ENCODE data around the gene CACNA1B. TPM values are rescaled to one million over a fixed set of nuclear protein-coding genes. Genes with fewer than 3 reads are reported as not detected.

CACNA1B gene
- total and polyA plus RNA-seq, 9 of the 15 experiments (the other 6 are each of a cell fraction or from before 2014, with no cell fraction given), result 0.01 to 0.04 TPM; not detected in 7

GRCh38 chr9:137893670-137894069 lies 16.1 kb downstream of the CACNA1B start:
- no peak for DNase-seq (ENCODE audit: extremely low read depth in 1 of 4, low spot score in 3 of 4)
- Histone ChIP-seq H3K9ac (ENCODE audit: insufficient read depth in 1 of 2, low read depth in 2 of 2, low read length in 2 of 2) (no peak overlapping the region), H3K79me2 (ENCODE audit: control insufficient read depth, insufficient read depth, low read length) (no peaks in the 10 kb centered on the region), H3K4me3 (no peak overlapping the region), H3K36me3 (ENCODE audit: control insufficient read depth, insufficient read depth, low read length) (no peaks in the 10 kb centered on the region), H3K9me3 (replicated peaks; ENCODE audit: control insufficient read depth, insufficient read depth, low read depth, low read length) (no peaks in the 10 kb centered on the region), H3K4me2 (ENCODE audit: insufficient read depth, low read length) (no peak overlapping the region), H3K9me1 (ENCODE audit: control insufficient read depth, insufficient read depth, low read length) (no peaks in the 10 kb centered on the region), H3K27ac (ENCODE audit: extremely low read depth, low read depth, low read length) (no peak overlapping the region), H3K4me1 (replicated peaks in 1 of 2; ENCODE audit: control insufficient read depth in 2 of 2, insufficient read depth in 2 of 2, low read length in 2 of 2) (peaks cover 0 to 4% of the 10 kb centered on the region in 2 experiments; a peak in 1 of 5 replicates), H2AFZ (ENCODE audit: low read depth, low read length) (no peak overlapping the region), H3K27me3 (ENCODE audit: control insufficient read depth in 2 of 2, insufficient read depth in 2 of 2, low read length in 2 of 2) (peaks cover 9 to 31% of the 10 kb centered on the region in 2 experiments), H4K20me1 (replicated peaks; ENCODE audit: control insufficient read depth, insufficient read depth, low read length) (no peaks in the 10 kb centered on the region)
- ChIA-PET CTCF (ENCODE audit: low intra/inter-chr PET ratio) (no interaction called here), POLR2A (no interaction called here)
- 1% methylated on average over 5 of the region's 5 CpGs for WGBS (ENCODE audit: insufficient coverage, low coverage, missing lambda C conversion rate)
- in situ Hi-C loops (cut with MboI) (no loop called here), intact Hi-C loops (cut with micrococcal nuclease) (no loop called here)
- TF ChIP-seq ETV5 (CRISPR knock-in tag; IDR thresholded peaks at IDR 0.05; ENCODE audit: low read depth) (no peak), TEAD2 (tag; IDR thresholded peaks at IDR 0.05) (no peak), PATZ1 (CRISPR knock-in tag; IDR thresholded peaks at IDR 0.05; ENCODE audit: borderline replicate concordance) (no peak), ZNF217 (CRISPR knock-in tag; IDR thresholded peaks at IDR 0.05) (no peak), DIDO1 (tag; IDR thresholded peaks at IDR 0.05; ENCODE audit: low read depth) (no peak), ILF3 (IDR thresholded peaks at IDR 0.05; ENCODE audit: borderline replicate concordance) (no peak), LCOR (CRISPR knock-in tag; IDR thresholded peaks at IDR 0.05) (no peak), BHLHE40 (IDR thresholded peaks at IDR 0.05; ENCODE audit: low read length) (no peak), FOXA1 (IDR thresholded peaks at IDR 0.05; ENCODE audit: borderline replicate concordance) (no peak), EWSR1 (IDR thresholded peaks at IDR 0.05; ENCODE audit: borderline replicate concordance, low read depth, partially characterized antibody) (no peak)
- ATAC-seq, result no peak
- FAIRE-seq, result no peak
- BruUV-seq (replicated peaks), result no TSS peak
